GM23248 (cell line): ENCODE measurements around the gene PGAP6.

ENCODE experiments used
- EZH2 ChIP-seq: fragments of 200-600 bp; sonication (generic); IDR thresholded peaks from 2 replicates; pipeline ENCODE4 v1.6.1; 2018; ENCODE audit warnings: antibody characterized with exemption, mild to moderate bottlenecking; ENCODE audit not compliant: insufficient read depth, poor library complexity, severe bottlenecking
- EZH2phosphoT487 ChIP-seq: fragments of 200-600 bp; sonication (generic); IDR thresholded peaks from 2 replicates; pipeline ENCODE4 v1.6.1; 2018; ENCODE audit warnings: antibody characterized with exemption, moderate library complexity, mild to moderate bottlenecking, low read depth; ENCODE audit not compliant: insufficient read depth

- TF ChIP-seq EZH2 (no peak), EZH2phosphoT487 (no peak)
Measured at GRCh38 chr16:369866-370436, 11.8 kb downstream of the PGAP6 start.
